ENCODE measurements around the gene RASGEF1C.

RASGEF1C gene

DNA sequence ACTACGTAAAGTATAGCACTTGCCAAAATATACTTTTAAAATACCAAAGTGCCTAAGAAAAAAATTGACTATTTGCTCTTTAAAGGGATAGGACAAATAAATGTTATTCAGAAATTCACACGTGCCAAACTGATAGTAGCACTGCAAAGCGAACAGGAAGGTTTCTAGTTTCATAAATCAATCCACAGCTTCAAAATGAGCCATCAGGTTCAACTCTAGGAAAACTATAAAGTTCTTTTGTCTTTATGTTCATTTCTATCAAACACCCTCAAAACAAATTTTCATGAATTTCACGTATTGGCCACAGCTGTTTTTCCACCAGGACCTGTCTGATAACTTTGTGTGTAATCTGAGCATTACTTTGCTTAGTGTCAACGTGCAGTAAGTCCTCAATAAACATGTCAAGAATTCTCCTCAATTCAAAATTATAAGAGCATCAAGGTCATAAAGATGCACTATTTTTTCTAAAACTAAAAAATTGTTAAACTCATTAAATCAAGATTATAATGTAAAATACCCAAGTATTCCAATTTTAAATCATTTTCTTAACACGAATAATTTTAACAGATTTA is 140.4 kb downstream of the RASGEF1C start:
- TF ChIP-seq, protein P1, sequence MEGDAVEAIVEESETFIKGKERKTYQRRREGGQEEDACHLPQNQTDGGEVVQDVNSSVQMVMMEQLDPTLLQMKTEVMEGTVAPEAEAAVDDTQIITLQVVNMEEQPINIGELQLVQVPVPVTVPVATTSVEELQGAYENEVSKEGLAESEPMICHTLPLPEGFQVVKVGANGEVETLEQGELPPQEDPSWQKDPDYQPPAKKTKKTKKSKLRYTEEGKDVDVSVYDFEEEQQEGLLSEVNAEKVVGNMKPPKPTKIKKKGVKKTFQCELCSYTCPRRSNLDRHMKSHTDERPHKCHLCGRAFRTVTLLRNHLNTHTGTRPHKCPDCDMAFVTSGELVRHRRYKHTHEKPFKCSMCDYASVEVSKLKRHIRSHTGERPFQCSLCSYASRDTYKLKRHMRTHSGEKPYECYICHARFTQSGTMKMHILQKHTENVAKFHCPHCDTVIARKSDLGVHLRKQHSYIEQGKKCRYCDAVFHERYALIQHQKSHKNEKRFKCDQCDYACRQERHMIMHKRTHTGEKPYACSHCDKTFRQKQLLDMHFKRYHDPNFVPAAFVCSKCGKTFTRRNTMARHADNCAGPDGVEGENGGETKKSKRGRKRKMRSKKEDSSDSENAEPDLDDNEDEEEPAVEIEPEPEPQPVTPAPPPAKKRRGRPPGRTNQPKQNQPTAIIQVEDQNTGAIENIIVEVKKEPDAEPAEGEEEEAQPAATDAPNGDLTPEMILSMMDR (IDR thresholded peaks at IDR 0.05; ENCODE audit: low read depth, low read length), result no peak
- no peak overlapping the region for H3K4me3 ChIP-seq (ENCODE audit: low read depth, low read length)

DNA sequence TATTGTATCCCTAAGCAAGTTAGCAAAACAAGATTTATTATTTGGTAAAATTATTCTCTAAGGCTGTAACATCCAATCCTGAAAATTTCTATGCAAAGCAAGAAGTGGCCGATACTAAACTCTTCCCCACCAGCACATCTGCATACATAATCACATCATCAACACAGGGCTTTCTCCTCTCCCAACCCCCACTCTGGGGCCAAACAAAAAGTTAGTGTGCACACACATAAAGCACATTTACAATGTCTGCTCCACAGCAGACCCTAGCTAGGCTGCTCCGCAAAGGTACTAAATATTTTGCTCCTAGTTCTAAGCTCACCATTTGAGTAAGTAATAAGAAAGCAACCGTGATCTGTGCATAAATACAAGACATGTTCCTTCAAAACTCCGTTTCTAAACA is 141.0 kb downstream of the RASGEF1C start:
- H3K4me3 ChIP-seq (ENCODE audit: low read depth, low read length), result no peak overlapping the region
- TF ChIP-seq, protein P1 (IDR thresholded peaks at IDR 0.05; ENCODE audit: low read depth, low read length), result no peak

DNA sequence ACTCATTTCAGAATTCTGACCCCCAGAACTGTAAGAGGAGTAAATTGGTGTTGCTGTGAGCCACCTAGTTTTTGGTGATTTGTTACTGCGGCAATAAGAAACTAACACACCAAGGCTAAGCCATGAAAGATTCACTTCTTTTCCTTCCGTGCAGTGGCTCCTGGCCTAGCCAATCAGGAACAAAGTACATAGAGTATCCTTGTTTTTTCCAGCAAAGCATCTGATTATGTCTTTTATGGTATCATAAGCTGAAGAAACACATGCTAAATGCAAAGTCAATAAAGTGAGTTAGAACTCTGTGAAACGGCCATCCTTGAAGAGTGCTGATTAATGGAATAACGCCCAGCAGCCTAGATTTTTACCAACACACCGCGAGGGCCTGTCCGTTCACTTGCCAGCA is 148.8 kb downstream of the RASGEF1C start:
- no peak overlapping the region for H3K4me3 ChIP-seq (ENCODE audit: low read depth, low read length)
- TF ChIP-seq, protein P1 (IDR thresholded peaks at IDR 0.05; ENCODE audit: low read depth, low read length), result no peak

DNA sequence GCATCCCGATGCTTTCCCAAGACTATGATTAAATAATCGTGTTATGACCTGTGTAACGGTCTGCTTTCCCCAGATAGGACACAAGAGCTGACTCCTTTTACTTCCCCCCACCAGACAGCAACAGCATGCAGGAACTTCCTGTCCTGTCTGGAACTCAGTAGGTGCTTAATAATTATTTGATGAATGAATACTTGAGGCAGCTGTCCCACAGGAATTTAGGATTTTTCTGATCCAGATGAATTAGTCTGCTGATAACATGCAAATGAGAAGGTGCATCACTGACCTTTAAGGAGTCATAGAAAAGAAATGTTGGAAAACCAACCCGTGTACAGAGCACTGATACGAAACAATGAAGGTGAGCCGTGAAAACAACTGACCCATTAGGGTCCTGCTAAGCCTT is 149.7 kb downstream of the RASGEF1C start:
- no peak overlapping the region for H3K4me3 ChIP-seq (ENCODE audit: low read depth, low read length)
- TF ChIP-seq, protein P1 (IDR thresholded peaks at IDR 0.05; ENCODE audit: low read depth, low read length), result no peak

DNA sequence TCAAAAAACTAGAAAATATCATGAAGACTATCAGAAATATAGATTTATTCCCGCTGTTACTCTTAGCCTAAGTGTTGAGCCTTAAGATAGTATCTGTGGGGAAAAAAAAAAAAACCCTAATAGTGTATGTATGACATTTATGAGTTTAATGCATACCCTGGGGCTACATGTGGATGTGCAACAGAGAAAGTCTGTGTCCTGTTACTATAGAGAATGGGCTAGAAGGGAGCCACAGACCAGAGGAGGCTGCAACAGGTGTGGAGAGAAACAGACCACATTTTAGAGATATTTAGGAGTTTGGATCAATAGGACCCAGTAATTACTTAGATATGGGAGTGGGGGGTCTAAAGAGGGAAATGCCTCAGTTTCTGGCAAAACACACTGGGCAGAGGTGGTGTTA is 152.9 kb downstream of the RASGEF1C start:
- TF ChIP-seq, protein P1 (IDR thresholded peaks at IDR 0.05; ENCODE audit: low read depth, low read length), result no peak
- H3K4me3 ChIP-seq (ENCODE audit: low read depth, low read length), result no peak overlapping the region

DNA sequence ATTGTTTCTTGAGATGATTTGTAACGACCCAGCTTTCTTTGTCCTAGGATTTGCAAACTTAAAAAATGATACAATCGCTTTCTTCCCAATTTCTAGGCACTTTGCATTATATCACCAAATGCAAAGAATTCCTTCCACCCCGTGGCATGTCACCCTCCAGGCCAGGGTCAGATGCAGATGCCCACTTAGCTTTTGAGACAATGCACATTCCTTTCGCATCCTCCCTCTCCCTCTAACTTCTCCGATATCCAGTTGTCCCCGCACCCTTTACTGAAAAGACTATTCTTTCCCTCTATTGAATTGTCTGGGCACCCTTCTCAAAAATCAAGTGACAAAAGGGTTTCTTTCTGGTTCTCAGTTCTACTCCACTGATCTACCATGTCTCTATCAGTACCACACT is 154.8 kb downstream of the RASGEF1C start:
- no peak overlapping the region for H3K4me3 ChIP-seq (ENCODE audit: low read depth, low read length)
- TF ChIP-seq, protein P1 (IDR thresholded peaks at IDR 0.05; ENCODE audit: low read depth, low read length), result no peak

DNA sequence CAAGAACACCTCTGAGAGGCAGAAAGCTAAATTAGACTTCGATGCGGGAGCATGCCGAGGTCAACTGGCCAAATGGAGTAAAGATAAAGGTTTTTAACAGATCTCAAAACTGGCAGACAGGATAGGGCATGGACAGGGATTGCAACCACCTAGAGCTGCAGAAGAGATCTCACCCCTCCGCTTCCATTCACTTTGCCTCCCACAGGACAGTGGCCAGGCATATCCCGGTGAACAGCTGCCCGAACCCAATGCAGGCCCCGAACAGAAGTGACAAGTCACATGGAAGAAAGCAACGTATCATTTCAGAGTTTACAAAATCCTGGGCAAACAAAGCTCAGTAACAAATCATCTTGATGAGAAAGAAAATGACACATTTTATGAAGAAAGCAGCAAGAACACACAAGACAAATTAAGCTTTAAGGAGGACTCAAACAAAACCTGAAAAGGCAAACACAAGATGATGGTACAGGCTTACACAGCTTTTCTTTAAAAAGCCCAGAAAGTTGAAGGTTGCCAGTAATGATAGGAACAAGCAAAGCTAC is 155.9 kb downstream of the RASGEF1C start:
- TF ChIP-seq, protein P1 (IDR thresholded peaks at IDR 0.05; ENCODE audit: low read depth, low read length), result no peak
- no peak overlapping the region for H3K4me3 ChIP-seq (ENCODE audit: low read depth, low read length)
